NOMO-1 (cell line): ENCODE data around the gene CHST8.

ENCODE experiments used
- DNase-seq, 2 experiments: peaks; one replicate each; lab custom pipeline; 2025; ENCODE audit not compliant: unreplicated experiment in 2 of 2; lab: John Stamatoyannopoulos, UW

The CHST8 gene

GRCh38 chr19:33734913-33735312 lies 113.2 kb downstream of the CHST8 start:
- no peak for DNase-seq

GRCh38 chr19:33736158-33736557 lies 114.4 kb downstream of the CHST8 start:
- DNase-seq = no peak

GRCh38 chr19:33736787-33737186 lies 115.0 kb downstream of the CHST8 start:
- DNase-seq = no peak

GRCh38 chr19:33737681-33738371 lies 116.1 kb downstream of the CHST8 start:
- no peak for DNase-seq

- peak in 1 of 2 experiments; percentile 14 for DNase-seq
Observed at GRCh38 chr19:33740811-33741396, 119.2 kb downstream of the CHST8 start.

GRCh38 chr19:33745297-33745696 lies 123.5 kb downstream of the CHST8 start:
- DNase-seq = no peak

GRCh38 chr19:33746159-33746558 lies 124.4 kb downstream of the CHST8 start:
- DNase-seq = no peak

- DNase-seq = no peak
Observed at GRCh38 chr19:33747273-33747672, 125.5 kb downstream of the CHST8 start.

GRCh38 chr19:33748231-33748630 lies 126.5 kb downstream of the CHST8 start:
- DNase-seq = no peak

GRCh38 chr19:33749016-33749415 lies 127.3 kb downstream of the CHST8 start:
- DNase-seq = no peak

- no peak for DNase-seq
Observed at GRCh38 chr19:33749619-33750175, 127.9 kb downstream of the CHST8 start.

GRCh38 chr19:33750587-33751435 lies 129.1 kb downstream of the CHST8 start:
- no peak for DNase-seq

GRCh38 chr19:33751436-33751770 lies 129.7 kb downstream of the CHST8 start:
- DNase-seq = no peak

GRCh38 chr19:33752018-33752800 lies 130.5 kb downstream of the CHST8 start:
- DNase-seq = no peak

GRCh38 chr19:33752945-33753344 lies 131.2 kb downstream of the CHST8 start:
- DNase-seq = no peak

GRCh38 chr19:33754361-33754760 lies 132.6 kb downstream of the CHST8 start:
- no peak for DNase-seq

GRCh38 chr19:33755099-33756035 lies 133.6 kb downstream of the CHST8 start:
- DNase-seq = no peak

- no peak for DNase-seq
Observed at GRCh38 chr19:33756177-33756576, 134.4 kb downstream of the CHST8 start.

GRCh38 chr19:33758541-33759013 lies 136.8 kb downstream of the CHST8 start:
- DNase-seq = no peak

- no peak for DNase-seq
Observed at GRCh38 chr19:33759356-33759755, 137.6 kb downstream of the CHST8 start.
